WTC11 (cell line): ENCODE measurements around the gene P4HTM.

Experiments
- ATF2 ChIP-seq: sonication (generic); formaldehyde crosslinking; IDR thresholded peaks from 2 replicates; pipeline ENCODE4 v1.8.1; 2022; ENCODE audit warnings: low read depth, missing genetic modification reagents, borderline replicate concordance
- CTCF ChIP-seq: fragments of 200-600 bp; IDR thresholded peaks from 2 replicates; pipeline ENCODE4 v1.8.0; 2022; ENCODE audit warnings: antibody characterized with exemption
- FOXJ3 ChIP-seq: sonication (generic); formaldehyde crosslinking; IDR thresholded peaks from 2 replicates; pipeline ENCODE4 v1.9.0; 2021; ENCODE audit warnings: missing genetic modification reagents, mild to moderate bottlenecking, borderline replicate concordance
- FOXP1 ChIP-seq: sonication (generic); formaldehyde crosslinking; IDR thresholded peaks from 2 replicates; pipeline ENCODE4 v1.8.0; 2022; ENCODE audit warnings: missing genetic modification reagents, mild to moderate bottlenecking, moderate library complexity, borderline replicate concordance
- GABPB1 ChIP-seq: sonication (generic); formaldehyde crosslinking; IDR thresholded peaks from 2 replicates; pipeline ENCODE4 v1.8.1; 2023; ENCODE audit warnings: mild to moderate bottlenecking, missing genetic modification reagents
- TEAD1 ChIP-seq: sonication (generic); formaldehyde crosslinking; IDR thresholded peaks from 2 replicates; pipeline ENCODE4 v1.8.0; 2022; ENCODE audit warnings: mild to moderate bottlenecking, missing genetic modification reagents
- TEAD4 ChIP-seq: sonication (generic); formaldehyde crosslinking; IDR thresholded peaks from 2 replicates; pipeline ENCODE4 v1.8.0; 2022; ENCODE audit warnings: mild to moderate bottlenecking, missing genetic modification reagents
- USF2 ChIP-seq: sonication (generic); formaldehyde crosslinking; IDR thresholded peaks from 2 replicates; pipeline ENCODE4 v1.8.1; 2023; ENCODE audit warnings: mild to moderate bottlenecking, missing genetic modification reagents, moderate library complexity
- ZNF232 ChIP-seq: sonication (generic); formaldehyde crosslinking; IDR thresholded peaks from 2 replicates; pipeline ENCODE4 v1.8.0; 2022; ENCODE audit warnings: mild to moderate bottlenecking, missing genetic modification reagents
- ZNF317 ChIP-seq: sonication (generic); formaldehyde crosslinking; IDR thresholded peaks from 2 replicates; pipeline ENCODE4 v1.8.1; 2023; ENCODE audit warnings: low read depth, mild to moderate bottlenecking, moderate library complexity, missing genetic modification reagents, borderline replicate concordance
- ZNF416 ChIP-seq: fragments of 250-450 bp; sonication (Bioruptor Pico); IDR thresholded peaks from 2 replicates; pipeline ENCODE4 v1.9.0; 2021; ENCODE audit warnings: mild to moderate bottlenecking, inconsistent platforms
- TF ChIP-seq, protein P1 (sequence below): sonication (generic); formaldehyde crosslinking; IDR thresholded peaks from 2 replicates; pipeline ENCODE4 v1.8.0; 2022; ENCODE audit warnings: mild to moderate bottlenecking, missing genetic modification reagents
- TF ChIP-seq, protein P2 (sequence below): sonication (generic); formaldehyde crosslinking; conservative IDR thresholded peaks from 2 replicates; pipeline ENCODE4 v1.8.1; 2022; ENCODE audit warnings: mild to moderate bottlenecking, missing genetic modification reagents
- TF ChIP-seq, protein P3 (sequence below): sonication (generic); formaldehyde crosslinking; IDR thresholded peaks from 2 replicates; pipeline ENCODE4 v1.8.1; 2022; ENCODE audit warnings: mild to moderate bottlenecking, missing genetic modification reagents, moderate library complexity, borderline replicate concordance

GRCh38 chr3:48962340-48962739, 27.7 kb upstream of the P4HTM start:
- TF ChIP-seq CTCF (no peak), TEAD1 (CRISPR knock-in tag) (no peak), FOXP1 (no peak), ZNF232 (CRISPR knock-in tag) (no peak), GABPB1 (CRISPR knock-in tag) (no peak), ZNF416 (CRISPR knock-in tag) (no peak), TEAD4 (CRISPR knock-in tag) (no peak), FOXJ3 (CRISPR knock-in tag) (no peak), ZNF317 (CRISPR knock-in tag) (no peak), USF2 (CRISPR knock-in tag) (no peak), ATF2 (CRISPR knock-in tag) (no peak)
- TF ChIP-seq, protein P1, sequence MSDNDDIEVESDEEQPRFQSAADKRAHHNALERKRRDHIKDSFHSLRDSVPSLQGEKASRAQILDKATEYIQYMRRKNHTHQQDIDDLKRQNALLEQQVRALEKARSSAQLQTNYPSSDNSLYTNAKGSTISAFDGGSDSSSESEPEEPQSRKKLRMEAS (CRISPR knock-in tag): no peak
- TF ChIP-seq, protein P2, sequence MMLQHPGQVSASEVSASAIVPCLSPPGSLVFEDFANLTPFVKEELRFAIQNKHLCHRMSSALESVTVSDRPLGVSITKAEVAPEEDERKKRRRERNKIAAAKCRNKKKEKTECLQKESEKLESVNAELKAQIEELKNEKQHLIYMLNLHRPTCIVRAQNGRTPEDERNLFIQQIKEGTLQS: no peak
- TF ChIP-seq, protein P3, sequence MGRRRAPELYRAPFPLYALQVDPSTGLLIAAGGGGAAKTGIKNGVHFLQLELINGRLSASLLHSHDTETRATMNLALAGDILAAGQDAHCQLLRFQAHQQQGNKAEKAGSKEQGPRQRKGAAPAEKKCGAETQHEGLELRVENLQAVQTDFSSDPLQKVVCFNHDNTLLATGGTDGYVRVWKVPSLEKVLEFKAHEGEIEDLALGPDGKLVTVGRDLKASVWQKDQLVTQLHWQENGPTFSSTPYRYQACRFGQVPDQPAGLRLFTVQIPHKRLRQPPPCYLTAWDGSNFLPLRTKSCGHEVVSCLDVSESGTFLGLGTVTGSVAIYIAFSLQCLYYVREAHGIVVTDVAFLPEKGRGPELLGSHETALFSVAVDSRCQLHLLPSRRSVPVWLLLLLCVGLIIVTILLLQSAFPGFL (CRISPR knock-in tag): no peak
